Esophagus squamous epithelium (tissue), 4 donors: Measurements from ENCODE around the gene OSCP1.

Source experiments
- CTCF ChIP-seq, 6 experiments: fragments of 450-650 bp in 4 of 6; fragments of 200-600 bp in 2 of 6; sonication (generic) in 2 of 6; IDR thresholded peaks; one replicate each; pipeline ENCODE4 v1.5.1; 2016 to 2019; ENCODE audit warnings: antibody characterized with exemption in 6 of 6, mild to moderate bottlenecking in 4 of 6, moderate library complexity in 4 of 6
- POLR2A ChIP-seq, 4 donors: fragments of 450-650 bp; IDR thresholded peaks; one replicate each; pipeline ENCODE4 v1.6.1; 2017; ENCODE audit warnings: antibody characterized with exemption in 4 of 4, mild to moderate bottlenecking in 4 of 4, moderate library complexity in 3 of 4

DNA sequence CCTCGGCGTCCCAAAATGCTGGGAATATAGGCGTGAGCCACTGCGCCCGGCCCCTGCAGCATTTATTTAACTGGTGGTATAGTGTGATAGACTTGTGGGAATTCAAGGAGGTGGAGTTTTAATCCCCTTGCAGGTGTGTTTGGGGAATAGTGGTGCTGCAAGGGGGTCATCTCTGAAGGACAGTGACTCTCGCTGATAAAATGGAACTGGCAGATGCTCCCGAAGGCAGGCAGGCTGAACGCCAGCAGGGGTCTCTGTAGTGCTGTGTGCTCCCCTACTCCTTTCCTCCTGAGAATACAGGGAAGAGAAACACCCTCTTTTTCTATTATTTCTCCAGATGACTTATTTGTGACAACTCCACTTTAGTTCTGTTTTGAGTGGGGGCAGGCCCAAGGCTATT is 4.0 kb downstream of the OSCP1 start:
- TF ChIP-seq POLR2A (IDR thresholded peaks at IDR 0.05) (no peak), CTCF (IDR thresholded peaks at IDR 0.05) (no peak)
